HepG2 (cell line): ENCODE measurements around the gene NR2F1. TPM values are rescaled to one million over a fixed set of nuclear protein-coding genes. Genes with fewer than 3 reads are reported as not detected.

Source experiments
- AGO2 ChIP-seq: fragments of 200-400 bp; formaldehyde crosslinking; optimal IDR thresholded peaks from 2 replicates; pipeline ENCODE3; 2017; ENCODE audit warnings: mild to moderate bottlenecking, low read depth, low read length, moderate library complexity
- CENPT ChIP-seq: sonication (generic); formaldehyde crosslinking; IDR thresholded peaks from 2 replicates; pipeline ENCODE4 v1.8.0; 2022; ENCODE audit warnings: low read depth, mild to moderate bottlenecking, moderate library complexity, missing genetic modification reagents
- DNMT3B ChIP-seq: conservative IDR thresholded peaks from 2 replicates; pipeline ENCODE4 v1.6.1; 2016; ENCODE audit warnings: missing biosample characterization, control low read depth
- DZIP1 ChIP-seq: sonication (generic); formaldehyde crosslinking; IDR thresholded peaks from 2 replicates; pipeline ENCODE4 v1.5.0; 2020; ENCODE audit warnings: mild to moderate bottlenecking, missing genetic modification reagents
- FOXO1 ChIP-seq: sonication (generic); formaldehyde crosslinking; IDR thresholded peaks from 2 replicates; pipeline ENCODE4 v1.4.0; 2020; ENCODE audit warnings: missing genetic modification reagents
- HNRNPH1 ChIP-seq: fragments of 200-400 bp; formaldehyde crosslinking; optimal IDR thresholded peaks from 2 replicates; pipeline ENCODE3; 2017; ENCODE audit warnings: mild to moderate bottlenecking, low read depth, low read length
- HOMEZ ChIP-seq: IDR thresholded peaks from 2 replicates; pipeline ENCODE4 v1.6.1; 2016; ENCODE audit warnings: low read depth
- MXD4 ChIP-seq: IDR thresholded peaks from 2 replicates; pipeline ENCODE4 v1.6.1; 2016; ENCODE audit warnings: mild to moderate bottlenecking, missing biosample characterization, missing genetic modification reagents
- NCOA1 ChIP-seq: sonication (generic); formaldehyde crosslinking; IDR thresholded peaks from 2 replicates; pipeline ENCODE4 v1.9.0; 2021; ENCODE audit warnings: missing genetic modification reagents
- PHF20 ChIP-seq: sonication (generic); formaldehyde crosslinking; IDR thresholded peaks from 2 replicates; pipeline ENCODE4 v1.5.0; 2020; ENCODE audit warnings: mild to moderate bottlenecking, missing genetic modification reagents
- REST ChIP-seq, 2 experiments: IDR thresholded peaks; 2 replicates each; pipeline ENCODE4 v1.6.1; 2011 to 2012; ENCODE audit warnings: low read length in 2 of 2, borderline replicate concordance in 1 of 2, low read depth in 1 of 2, mild to moderate bottlenecking in 1 of 2, moderate library complexity in 1 of 2
- SNAPC2 ChIP-seq: sonication (generic); formaldehyde crosslinking; IDR thresholded peaks from 2 replicates; pipeline ENCODE4 v1.8.1; 2022; ENCODE audit warnings: mild to moderate bottlenecking, missing genetic modification reagents
- TGIF2 ChIP-seq: IDR thresholded peaks from 2 replicates; pipeline ENCODE4 v1.6.1; 2016; ENCODE audit warnings: control low read depth, missing compliant biosample characterization
- TOPORS ChIP-seq: sonication (generic); formaldehyde crosslinking; IDR thresholded peaks from 2 replicates; pipeline ENCODE4 v1.8.0; 2023; ENCODE audit warnings: mild to moderate bottlenecking, missing genetic modification reagents
- TRIM22 ChIP-seq: fragments of 450-650 bp; IDR thresholded peaks from 2 replicates; pipeline ENCODE4 v1.6.1; 2017
- ZBTB8A ChIP-seq: sonication (generic); formaldehyde crosslinking; IDR thresholded peaks from 2 replicates; pipeline ENCODE4 v1.4.0; 2020; ENCODE audit warnings: mild to moderate bottlenecking, low read depth, missing genetic modification reagents, borderline replicate concordance
- ZFP37 ChIP-seq: sonication (generic); formaldehyde crosslinking; IDR thresholded peaks from 2 replicates; pipeline ENCODE4 v1.4.0; 2020; ENCODE audit warnings: missing genetic modification reagents, borderline replicate concordance
- ZFX ChIP-seq: sonication (generic); formaldehyde crosslinking; IDR thresholded peaks from 2 replicates; pipeline ENCODE4 v1.4.0; 2020; ENCODE audit warnings: mild to moderate bottlenecking, low read depth, missing genetic modification reagents, moderate library complexity
- ZNF691 ChIP-seq: sonication (generic); formaldehyde crosslinking; IDR thresholded peaks from 2 replicates; pipeline ENCODE4 v1.4.0; 2020; ENCODE audit warnings: missing genetic modification reagents, low read depth, mild to moderate bottlenecking, borderline replicate concordance
- ZNF703 ChIP-seq: sonication (generic); formaldehyde crosslinking; IDR thresholded peaks from 2 replicates; pipeline ENCODE4 v1.5.1; 2020; ENCODE audit warnings: missing genetic modification reagents, mild to moderate bottlenecking, moderate library complexity, borderline replicate concordance
- polyA plus RNA-seq, 8 experiments: library from polyadenylated mRNA; depleted of rRNA in 3 of 8; stranded (reverse) in 7 of 8; unstranded in 1 of 8; fragments of >200 nt; fragmentation: Illumina TruSeq in 4 of 8; extraction: Trizol in 4 of 8; gene quantifications; 2 replicates each; pipeline versions ENCODE4 v1.2.1 to v1.2.3, GENCODE V29; 2011 to 2016; ENCODE audit warnings: low read depth in 4 of 8, missing spikeins in 1 of 8, mixed read lengths in 1 of 8; ENCODE audit not compliant: insufficient read depth in 1 of 8
- total RNA-seq, 5 experiments: library from RNA; depleted of rRNA; stranded (reverse); fragments of >200 nt; fragmentation: Illumina TruSeq; extraction: Trizol; gene quantifications; 2 replicates each; pipeline ENCODE4 v1.2.3, GENCODE V29; 2016; ENCODE audit warnings: low read depth in 1 of 5

NR2F1 gene
- total and polyA plus RNA-seq, 2 of the 13 experiments (the other 11 are each of a cell fraction or from before 2014, with no cell fraction given): 17.1 to 59.7 TPM

- TF ChIP-seq DZIP1 (0 out of 2 replicates have a peak, but pooled peaks have one; percentile 27), CENPT (no peak), REST (IDR thresholded peaks at IDR 0.05; ENCODE audit: borderline replicate concordance in 1 of 2, low read depth in 1 of 2, low read length in 2 of 2) (no peak), MXD4 (CRISPR knock-in tag) (0 out of 2 replicates have a peak, but pooled peaks have one; percentile 44), ZNF703 (CRISPR knock-in tag) (no peak), TOPORS (CRISPR knock-in tag) (0 out of 2 replicates have a peak, but pooled peaks have one; percentile 44), HNRNPH1 (no peak), ZBTB8A (CRISPR knock-in tag) (no peak), ZFP37 (no peak), TRIM22 (no peak), PHF20 (CRISPR knock-in tag) (0 out of 2 replicates have a peak, but pooled peaks have one; percentile 57), ZNF691 (CRISPR knock-in tag) (no peak), FOXO1 (CRISPR knock-in tag) (no peak), AGO2 (no peak), NCOA1 (CRISPR knock-in tag) (no peak), TGIF2 (CRISPR knock-in tag) (no peak), HOMEZ (CRISPR knock-in tag) (peak; percentile 66), ZFX (CRISPR knock-in tag) (peak; percentile 83), SNAPC2 (CRISPR knock-in tag) (peak; percentile 18; the same call in 1 of the 2 replicates), DNMT3B (no peak)
These were observed 38.3 kb downstream of the NR2F1 start (continued) for GRCh38 chr5:93621327-93621798.
